Heart left ventricle (tissue), 16 donors: ENCODE measurements around the gene CBLB. TPM values are rescaled to one million over a fixed set of nuclear protein-coding genes. Genes with fewer than 3 reads are reported as not detected.
A peak's percentile ranks its signal among the peaks of the same experiment; 100 is the strongest.

ENCODE experiments used
- ATAC-seq, 4 donors: fragments of 200-7000 bp; cut with Tn5 transposase; one replicate each; pipeline ENCODE4 v1.9.1; 2020 to 2022; ENCODE audit warnings: moderate library complexity in 4 of 4, mild to moderate bottlenecking in 3 of 4, moderate number of reproducible peaks in 1 of 4
- DNase-seq, 5 donors: peaks; one replicate each; pipeline ENCODE4 v3.0.0-alpha.2; 2020
- H3K27ac ChIP-seq, 12 donors: fragments of 200-600 bp; sonication (generic) in 4 of 12; one replicate each; pipeline versions ENCODE4 v1.5.0 to v1.8.0; 2016 to 2022; ENCODE audit warnings: mild to moderate bottlenecking in 2 of 12
- H3K27me3 ChIP-seq, 9 donors: fragments of 200-600 bp; sonication (generic) in 2 of 9; one replicate each; pipeline versions ENCODE4 v1.5.1 to v1.8.0; 2016 to 2022; ENCODE audit warnings: mild to moderate bottlenecking in 3 of 9
- H3K36me3 ChIP-seq, 9 donors: fragments of 200-600 bp; sonication (generic) in 2 of 9; one replicate each; pipeline versions ENCODE4 v1.5.0 to v1.8.0; 2018 to 2022; ENCODE audit warnings: mild to moderate bottlenecking in 2 of 9
- H3K4me1 ChIP-seq, 12 donors: fragments of 200-600 bp; sonication (generic) in 4 of 12; one replicate each; pipeline versions ENCODE4 v1.5.0 to v1.8.0; 2016 to 2022; ENCODE audit warnings: mild to moderate bottlenecking in 3 of 12
- H3K4me3 ChIP-seq, 12 donors: fragments of 200-600 bp; sonication (generic) in 4 of 12; one replicate each; pipeline versions ENCODE4 v1.5.0 to v1.8.0; 2017 to 2022; ENCODE audit warnings: mild to moderate bottlenecking in 9 of 12, moderate library complexity in 4 of 12
- H3K9me3 ChIP-seq, 12 donors: fragments of 200-600 bp; sonication (generic) in 4 of 12; one replicate each; pipeline versions ENCODE4 v1.5.0 to v1.8.0; 2016 to 2022; ENCODE audit warnings: mild to moderate bottlenecking in 1 of 12
- CTCF ChIP-seq, 12 donors: fragments of 200-600 bp; sonication (generic) in 4 of 12; IDR thresholded peaks; one replicate each; pipeline versions ENCODE4 v1.5.0 to v1.8.0; 2018 to 2022; ENCODE audit warnings: antibody characterized with exemption in 12 of 12, mild to moderate bottlenecking in 5 of 12
- POLR2A ChIP-seq, 2 donors: fragments of 450-650 bp; IDR thresholded peaks; one replicate each; pipeline ENCODE4 v1.6.1; 2017; ENCODE audit warnings: antibody characterized with exemption in 2 of 2, mild to moderate bottlenecking in 2 of 2, moderate library complexity in 2 of 2
- WGBS, 4 donors: extraction: QIAGEN DNeasy Blood & Tissue Kit in 2 of 4; methylation state at CpG; one replicate each; pipeline versions ENCODE4 v1.1.5 to v1.1.7; 2013 to 2018; 5-methylcytosine and 5-hydroxymethylcytosine counted together
- intact Hi-C, 10 donors: fragments of 100-400 bp; cut with DNase I; formaldehyde crosslinking; loops; one replicate each; pipeline versions ENCODE4 v1.11.1 to v1.14.2; 2022
- polyA plus RNA-seq, 2 donors: library from polyadenylated mRNA; stranded (reverse); fragments of 200-250 nt; gene quantifications; one replicate each; pipeline ENCODE4 v1.2.3, GENCODE V29; 2013
- total RNA-seq, 9 donors: library from RNA; depleted of rRNA in 2 of 9; stranded (reverse); fragments of >200 nt in 2 of 9; fragmentation: NEBNext Ultra II Directional in 3 of 9; extraction: Animal tissue kit (Norgen Biotek cat#: 25700) in 3 of 9; gene quantifications; one replicate each; pipeline versions ENCODE4 v1.1.0 to v1.2.4, GENCODE V29; 2016 to 2023
- donor health status: ischemic (EF 13 %, LVEDD 7.1; RV severe dilation, severe dysfunction).
- donor health status: healthy with polysubstance abuse.
- donor health status: DM: no; HTN: yes; CAD: no.
- donor health status: DM: no; HTN: no; CAD: no.
- donor health status: ischemic (EF 25% LVEDD 6.9; RV normal size, moderate dysfunction).
- donor health status: ischemic (EF 25% LVEDD 5.7; RV mildly dilated, moderate dysfunction).
- donor health status: healthy.
- donor health status: DM: yes; HTN: yes; CAD: no.
- donor health status: ischemic (EF 35%, LVEDD 5.7; RV mildly dilated, moderate dysfunction).
- donor health status: nonischemic (EF 11% LVEDD 7.7; RV severe dilation, severe dysfunction).
- donor health status: DM: yes; HTN: yes; CAD: no.
- donor health status: PGD.
- donor health status: ischemic (EF 29% LVEDD 5.4; RV normal size, mild dysfunction).
- donor health status: nonischemic (EF 23%, LVEDD 6.1; RV moderate dilation, normal function).

The CBLB gene
- total and polyA plus RNA-seq, 11 donors = 18.6 to 74.4 (median 42.3) TPM

DNA sequence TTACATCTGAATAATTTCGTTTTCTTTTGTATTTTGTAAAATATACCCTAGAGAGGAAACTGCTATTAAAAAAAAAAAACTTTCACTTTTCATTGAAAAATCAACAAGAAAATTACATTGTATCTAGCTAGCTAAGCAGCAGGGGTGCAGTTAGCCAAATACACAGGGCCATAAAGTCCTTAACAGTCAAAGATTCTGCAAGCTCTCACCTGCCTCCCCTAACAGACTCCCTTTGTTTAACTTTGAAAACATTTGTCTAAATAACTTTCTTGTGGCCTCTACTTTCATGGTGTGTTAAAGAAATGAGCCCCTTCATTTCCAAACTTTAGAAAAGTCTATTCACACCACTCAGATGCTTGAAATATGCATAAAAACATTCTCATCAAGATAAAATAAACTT is 23.3 kb downstream of the CBLB start:
- TF ChIP-seq POLR2A (IDR thresholded peaks at IDR 0.05) (no peak), CTCF (IDR thresholded peaks at IDR 0.05) (no peak)
- ATAC-seq (no peak), DNase-seq (no peak)
- H3K4me3 ChIP-seq = no peak overlapping the region
- intact Hi-C loops = no loop called here
- WGBS, 4 donors = 40 to 56% (median 43%) methylated on average over 1 of the region's 1 CpG
- no peaks in the 10 kb centered on the region for H3K27me3 ChIP-seq
- H3K27ac ChIP-seq = peak overlapping the region in 4 of 12 donors; percentile 0 to 79 (median 36)
- no peaks in the 10 kb centered on the region for H3K9me3 ChIP-seq
- peaks cover 0 to 30% (median under 1%) of the 10 kb centered on the region in 9 donors for H3K36me3 ChIP-seq
- H3K4me1 ChIP-seq = peaks cover 5 to 65% (median 43%) of the 10 kb centered on the region in 12 donors

GRCh38 chr3:105844704-105845103 is 24.1 kb downstream of the CBLB start:
- Histone ChIP-seq H3K9me3 (no peaks in the 10 kb centered on the region), H3K36me3 (peaks cover 0 to 23% (median 0%) of the 10 kb centered on the region in 9 donors), H3K27me3 (no peaks in the 10 kb centered on the region), H3K4me1 (peaks cover 5 to 68% (median 43%) of the 10 kb centered on the region in 12 donors), H3K27ac (peak overlapping the region in 10 of 12 donors; percentile 0 to 79 (median 54)), H3K4me3 (no peak overlapping the region)
- DNase-seq (no peak), ATAC-seq (no peak)
- TF ChIP-seq POLR2A (IDR thresholded peaks at IDR 0.05) (no peak), CTCF (IDR thresholded peaks at IDR 0.05) (no peak)
- intact Hi-C loops = no loop called here

GRCh38 chr3:105843994-105844393 is 24.8 kb downstream of the CBLB start:
- ATAC-seq = peak; percentile 76 to 87 (median 82)
- 63 to 71% (median 66%) methylated on average over 6 of the region's 6 CpGs for WGBS, 4 donors
- no peaks in the 10 kb centered on the region for H3K9me3 ChIP-seq
- TF ChIP-seq CTCF (IDR thresholded peaks at IDR 0.05) = no peak
- no peak for TF ChIP-seq POLR2A (IDR thresholded peaks at IDR 0.05)
- peaks cover 5 to 73% (median 42%) of the 10 kb centered on the region in 12 donors for H3K4me1 ChIP-seq
- H3K27ac ChIP-seq = peak overlapping the region; percentile 28 to 79 (median 58)
- no peaks in the 10 kb centered on the region for H3K27me3 ChIP-seq
- H3K4me3 ChIP-seq = no peak overlapping the region
- peaks cover 0 to 20% (median 0%) of the 10 kb centered on the region in 9 donors for H3K36me3 ChIP-seq
- no peak for DNase-seq
- intact Hi-C loops = no loop called here

DNA sequence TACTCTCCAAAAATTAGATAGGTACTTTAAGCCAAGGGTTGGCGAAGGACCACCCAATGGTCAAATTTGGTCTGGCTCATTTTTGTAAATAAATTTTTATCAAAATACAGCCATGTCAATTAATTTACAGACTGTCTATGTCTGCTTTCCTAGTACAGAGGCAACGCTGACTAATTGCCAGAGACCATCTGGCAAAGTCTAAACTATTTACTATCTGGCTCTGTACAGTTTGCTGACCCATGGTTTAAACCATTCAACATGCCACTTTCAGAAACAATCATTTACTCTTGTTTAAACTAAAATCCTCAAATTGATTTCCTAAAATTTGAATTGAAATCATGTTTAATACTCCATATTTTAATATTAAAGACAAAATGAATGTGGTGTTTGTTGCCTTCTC is 25.9 kb downstream of the CBLB start:
- Histone ChIP-seq H3K27ac (peak overlapping the region in 4 of 12 donors; percentile 7 to 79 (median 47)), H3K4me1 (peaks cover 2 to 71% (median 40%) of the 10 kb centered on the region in 12 donors), H3K4me3 (no peak overlapping the region), H3K36me3 (peaks cover 0 to 25% (median 0%) of the 10 kb centered on the region in 9 donors), H3K27me3 (no peaks in the 10 kb centered on the region), H3K9me3 (no peaks in the 10 kb centered on the region)
- intact Hi-C loops = no loop called here
- no peak for TF ChIP-seq POLR2A (IDR thresholded peaks at IDR 0.05)
- WGBS, 4 donors = 65 to 71% (median 70%) methylated on average over 2 of the region's 2 CpGs
- ATAC-seq (peak in 2 of 4 donors; percentile 41 to 43), DNase-seq (no peak)

GRCh38 chr3:105842449-105842848 is 26.4 kb downstream of the CBLB start:
- TF ChIP-seq POLR2A (IDR thresholded peaks at IDR 0.05) (no peak), CTCF (IDR thresholded peaks at IDR 0.05) (no peak)
- DNase-seq (no peak), ATAC-seq (no peak)
- H3K4me1 ChIP-seq = peaks cover 2 to 71% (median 40%) of the 10 kb centered on the region in 12 donors
- H3K27ac ChIP-seq = peak overlapping the region in 4 of 12 donors; percentile 7 to 79 (median 47)
- H3K27me3 ChIP-seq = no peaks in the 10 kb centered on the region
- 63 to 71% (median 66%) methylated on average over 3 of the region's 3 CpGs for WGBS, 4 donors
- peaks cover 0 to 25% (median 0%) of the 10 kb centered on the region in 9 donors for H3K36me3 ChIP-seq
- no peaks in the 10 kb centered on the region for H3K9me3 ChIP-seq
- no peak overlapping the region for H3K4me3 ChIP-seq
- intact Hi-C loops = no loop called here
